GM12875 (cell line): ENCODE results near the gene TMEFF1.

Source experiments
- H3K4me3 ChIP-seq: one replicate; pipeline ENCODE4 v1.5.1; 2011; ENCODE audit warnings: low read depth, low read length, control low read depth
- TF ChIP-seq, protein P1 (sequence below): IDR thresholded peaks from 2 replicates; pipeline ENCODE4 v1.5.1; 2011; ENCODE audit warnings: low read depth, mild to moderate bottlenecking, control low read depth, inconsistent platforms, low read length, moderate library complexity, borderline replicate concordance; ENCODE audit not compliant: insufficient read depth

Gene TMEFF1

DNA sequence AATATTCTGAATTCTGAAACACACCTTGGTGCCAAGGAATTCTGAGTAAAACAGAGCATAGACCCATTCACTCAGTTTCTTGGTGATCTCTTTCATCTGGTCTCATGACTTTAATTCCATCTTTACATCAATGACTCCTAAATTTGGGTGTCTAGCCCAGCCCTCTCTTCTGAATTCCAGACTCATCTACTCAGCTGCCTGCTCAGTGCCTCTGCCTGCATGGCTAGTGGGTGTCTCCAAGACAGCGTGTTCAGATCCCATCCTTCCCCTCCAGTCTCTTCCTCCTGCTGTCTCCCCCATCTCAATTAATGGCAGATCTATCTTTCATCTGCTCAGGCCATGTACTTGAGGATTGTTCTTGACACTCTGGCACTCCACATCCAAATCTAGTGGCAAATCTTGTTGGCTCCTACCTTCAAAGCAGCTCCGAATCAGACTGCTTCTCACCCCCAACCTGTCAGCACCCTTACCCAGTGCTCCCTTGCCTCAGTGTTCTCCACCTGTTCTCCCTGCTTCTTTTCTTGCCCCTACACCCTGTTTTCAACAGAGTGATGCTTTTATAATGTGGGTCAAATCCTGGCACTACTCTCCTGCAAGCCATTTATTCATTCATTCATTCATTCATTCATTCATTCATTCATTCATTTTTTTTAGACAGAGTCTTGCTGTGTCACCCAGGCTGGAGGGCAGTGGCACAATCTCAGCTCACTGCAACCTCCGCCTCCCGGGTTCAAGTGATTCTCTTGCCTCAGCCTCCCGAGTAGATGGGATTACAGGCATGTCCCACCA, 110.3 kb downstream of the TMEFF1 start:
- TF ChIP-seq, protein P1, sequence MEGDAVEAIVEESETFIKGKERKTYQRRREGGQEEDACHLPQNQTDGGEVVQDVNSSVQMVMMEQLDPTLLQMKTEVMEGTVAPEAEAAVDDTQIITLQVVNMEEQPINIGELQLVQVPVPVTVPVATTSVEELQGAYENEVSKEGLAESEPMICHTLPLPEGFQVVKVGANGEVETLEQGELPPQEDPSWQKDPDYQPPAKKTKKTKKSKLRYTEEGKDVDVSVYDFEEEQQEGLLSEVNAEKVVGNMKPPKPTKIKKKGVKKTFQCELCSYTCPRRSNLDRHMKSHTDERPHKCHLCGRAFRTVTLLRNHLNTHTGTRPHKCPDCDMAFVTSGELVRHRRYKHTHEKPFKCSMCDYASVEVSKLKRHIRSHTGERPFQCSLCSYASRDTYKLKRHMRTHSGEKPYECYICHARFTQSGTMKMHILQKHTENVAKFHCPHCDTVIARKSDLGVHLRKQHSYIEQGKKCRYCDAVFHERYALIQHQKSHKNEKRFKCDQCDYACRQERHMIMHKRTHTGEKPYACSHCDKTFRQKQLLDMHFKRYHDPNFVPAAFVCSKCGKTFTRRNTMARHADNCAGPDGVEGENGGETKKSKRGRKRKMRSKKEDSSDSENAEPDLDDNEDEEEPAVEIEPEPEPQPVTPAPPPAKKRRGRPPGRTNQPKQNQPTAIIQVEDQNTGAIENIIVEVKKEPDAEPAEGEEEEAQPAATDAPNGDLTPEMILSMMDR = no peak
- H3K4me3 ChIP-seq = no peak overlapping the region

GRCh38 chr9:100584951-100585350, 112.0 kb downstream of the TMEFF1 start:
- H3K4me3 ChIP-seq = no peak overlapping the region
- TF ChIP-seq, protein P1 = no peak

DNA sequence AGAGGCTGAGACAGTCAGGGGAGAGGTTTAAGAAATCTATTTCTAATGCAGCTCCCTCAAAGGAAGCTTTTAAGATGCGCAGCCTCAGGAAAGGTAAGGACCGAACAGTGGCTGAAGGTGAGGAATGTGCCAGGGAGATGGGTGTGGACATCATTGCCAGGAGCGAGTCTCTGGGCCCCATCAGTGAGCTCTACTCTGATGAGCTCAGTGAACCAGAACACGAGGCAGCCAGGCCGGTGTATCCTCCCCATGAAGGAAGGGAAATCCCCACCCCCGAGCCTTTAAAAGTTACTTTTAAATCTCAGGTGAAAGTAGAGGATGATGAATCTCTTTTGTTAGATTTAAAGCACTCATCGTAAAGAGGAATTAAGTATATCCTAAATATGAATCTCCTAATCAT, 113.1 kb downstream of the TMEFF1 start:
- no peak overlapping the region for H3K4me3 ChIP-seq
- TF ChIP-seq, protein P1 = no peak

DNA sequence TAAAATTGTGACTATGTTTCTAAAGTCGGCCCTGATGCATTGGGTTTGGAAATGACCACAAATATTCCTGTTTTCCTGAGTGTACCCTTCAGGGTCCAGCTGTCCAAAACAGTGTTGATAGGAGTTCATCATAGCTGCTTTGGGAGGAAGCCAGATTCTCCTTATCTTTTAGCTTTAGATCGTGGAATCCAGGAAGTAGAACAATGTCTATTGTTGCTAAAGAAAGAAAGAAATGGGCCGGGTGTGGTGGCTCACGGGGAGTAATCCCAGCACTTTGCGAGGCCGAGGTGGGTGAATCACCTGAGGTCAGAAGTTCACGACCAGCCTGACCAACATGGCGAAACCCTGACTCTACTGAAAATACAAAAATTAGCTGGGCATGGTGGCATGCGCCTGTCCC, 114.4 kb downstream of the TMEFF1 start:
- TF ChIP-seq, protein P1 = no peak
- no peak overlapping the region for H3K4me3 ChIP-seq

- TF ChIP-seq, protein P1 = no peak
- H3K4me3 ChIP-seq = no peak overlapping the region
Measured at GRCh38 chr9:100589582-100589981, 116.6 kb downstream of the TMEFF1 start.

GRCh38 chr9:100590481-100590880, 117.5 kb downstream of the TMEFF1 start:
- H3K4me3 ChIP-seq = no peak overlapping the region
- TF ChIP-seq, protein P1 = no peak

DNA sequence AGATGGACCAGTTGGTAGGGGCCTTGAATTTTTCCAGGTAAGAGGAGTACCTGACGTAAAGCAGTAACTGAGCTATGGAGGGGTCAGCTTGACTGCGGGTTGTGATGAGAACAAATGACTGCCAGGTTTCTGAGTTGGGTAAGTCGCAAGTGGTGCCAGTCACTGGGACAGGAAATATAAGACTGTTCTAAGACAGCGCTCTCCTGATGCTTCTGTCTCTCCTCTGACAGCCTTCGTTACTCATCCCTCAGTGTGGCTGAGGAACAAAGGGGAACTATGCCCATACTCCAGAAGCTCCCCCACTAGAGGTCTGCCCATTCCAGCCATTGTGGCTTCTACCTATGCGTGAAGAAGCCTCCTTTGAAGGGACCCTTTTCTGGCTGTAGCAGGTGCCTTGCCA, 118.2 kb downstream of the TMEFF1 start:
- TF ChIP-seq, protein P1 = no peak
- no peak overlapping the region for H3K4me3 ChIP-seq
